ENCODE measurements around the gene OBSCN. TPM values are rescaled to one million over a fixed set of nuclear protein-coding genes. Genes with fewer than 3 reads are reported as not detected.

Gene OBSCN
- total RNA-seq, 4 donors from 2014 or later, result 15.0 to 46.6 (median 34.4) TPM

DNA sequence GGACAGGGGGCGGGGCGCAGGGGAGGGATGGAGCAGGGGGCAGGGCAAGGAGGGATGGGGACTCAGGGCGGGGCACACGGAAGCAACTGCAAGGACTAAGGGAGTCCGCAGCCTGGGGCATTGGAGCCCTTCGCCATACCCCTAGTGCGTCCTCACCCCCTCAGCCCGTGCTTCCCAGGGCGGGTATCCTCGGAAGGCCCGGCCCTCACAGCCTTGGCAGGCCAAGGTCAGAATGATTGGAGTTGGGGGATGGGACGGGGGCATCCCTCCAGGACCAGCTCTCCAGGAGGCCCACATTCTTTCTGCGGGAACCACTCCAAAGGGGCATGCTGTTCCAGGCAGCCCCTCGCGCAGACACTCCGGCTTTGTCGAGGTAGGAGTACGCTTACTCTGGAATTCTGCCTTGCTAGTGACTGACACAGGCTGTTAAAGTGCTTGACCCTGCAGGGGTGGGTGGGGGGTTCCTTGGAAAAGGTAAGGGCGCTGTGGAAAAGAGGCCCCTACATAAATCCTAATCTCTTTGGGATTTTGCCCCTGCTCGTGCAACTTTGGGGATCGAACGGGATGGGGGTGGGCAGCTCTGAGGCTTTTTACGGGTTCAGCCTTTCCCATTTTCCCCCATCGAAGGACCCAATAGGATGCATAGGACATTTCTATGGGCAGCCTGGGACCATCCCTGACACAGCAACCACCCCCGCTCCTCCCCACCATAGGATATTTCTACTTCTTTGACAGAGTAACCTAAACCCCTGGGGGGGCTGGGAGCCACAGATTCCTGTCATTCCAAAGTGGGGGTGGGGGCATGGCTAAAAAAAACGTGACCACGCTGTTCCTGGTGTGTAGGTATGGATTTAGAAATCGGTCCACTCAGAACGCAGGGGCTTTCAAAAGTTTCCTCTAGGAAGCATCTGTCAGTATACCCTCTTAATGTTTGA, 199.5 kb downstream of the OBSCN start:
- peaks cover 3% of the 10 kb centered on the region for H3K36me3 ChIP-seq
- H3K4me1 ChIP-seq, result peaks cover 62% of the 10 kb centered on the region
- H3K27ac ChIP-seq, result peak overlapping the region; percentile 80
- no peaks in the 10 kb centered on the region for H3K9me3 ChIP-seq
- peak overlapping the region; percentile 94 for H3K4me3 ChIP-seq
- TF ChIP-seq POLR2AphosphoS5 (IDR thresholded peaks at IDR 0.05) (peak in 1 of 3 donors; percentile 15), POLR2A (IDR thresholded peaks at IDR 0.05) (no peak)
- TF ChIP-seq, protein P1, sequence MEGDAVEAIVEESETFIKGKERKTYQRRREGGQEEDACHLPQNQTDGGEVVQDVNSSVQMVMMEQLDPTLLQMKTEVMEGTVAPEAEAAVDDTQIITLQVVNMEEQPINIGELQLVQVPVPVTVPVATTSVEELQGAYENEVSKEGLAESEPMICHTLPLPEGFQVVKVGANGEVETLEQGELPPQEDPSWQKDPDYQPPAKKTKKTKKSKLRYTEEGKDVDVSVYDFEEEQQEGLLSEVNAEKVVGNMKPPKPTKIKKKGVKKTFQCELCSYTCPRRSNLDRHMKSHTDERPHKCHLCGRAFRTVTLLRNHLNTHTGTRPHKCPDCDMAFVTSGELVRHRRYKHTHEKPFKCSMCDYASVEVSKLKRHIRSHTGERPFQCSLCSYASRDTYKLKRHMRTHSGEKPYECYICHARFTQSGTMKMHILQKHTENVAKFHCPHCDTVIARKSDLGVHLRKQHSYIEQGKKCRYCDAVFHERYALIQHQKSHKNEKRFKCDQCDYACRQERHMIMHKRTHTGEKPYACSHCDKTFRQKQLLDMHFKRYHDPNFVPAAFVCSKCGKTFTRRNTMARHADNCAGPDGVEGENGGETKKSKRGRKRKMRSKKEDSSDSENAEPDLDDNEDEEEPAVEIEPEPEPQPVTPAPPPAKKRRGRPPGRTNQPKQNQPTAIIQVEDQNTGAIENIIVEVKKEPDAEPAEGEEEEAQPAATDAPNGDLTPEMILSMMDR (IDR thresholded peaks at IDR 0.05), result no peak
- no peak for DNase-seq (ENCODE audit: low spot score in 2 of 2)
- no peaks in the 10 kb centered on the region for H3K27me3 ChIP-seq
- WGBS, result 21% methylated on average over 22 of the region's 29 CpGs

DNA sequence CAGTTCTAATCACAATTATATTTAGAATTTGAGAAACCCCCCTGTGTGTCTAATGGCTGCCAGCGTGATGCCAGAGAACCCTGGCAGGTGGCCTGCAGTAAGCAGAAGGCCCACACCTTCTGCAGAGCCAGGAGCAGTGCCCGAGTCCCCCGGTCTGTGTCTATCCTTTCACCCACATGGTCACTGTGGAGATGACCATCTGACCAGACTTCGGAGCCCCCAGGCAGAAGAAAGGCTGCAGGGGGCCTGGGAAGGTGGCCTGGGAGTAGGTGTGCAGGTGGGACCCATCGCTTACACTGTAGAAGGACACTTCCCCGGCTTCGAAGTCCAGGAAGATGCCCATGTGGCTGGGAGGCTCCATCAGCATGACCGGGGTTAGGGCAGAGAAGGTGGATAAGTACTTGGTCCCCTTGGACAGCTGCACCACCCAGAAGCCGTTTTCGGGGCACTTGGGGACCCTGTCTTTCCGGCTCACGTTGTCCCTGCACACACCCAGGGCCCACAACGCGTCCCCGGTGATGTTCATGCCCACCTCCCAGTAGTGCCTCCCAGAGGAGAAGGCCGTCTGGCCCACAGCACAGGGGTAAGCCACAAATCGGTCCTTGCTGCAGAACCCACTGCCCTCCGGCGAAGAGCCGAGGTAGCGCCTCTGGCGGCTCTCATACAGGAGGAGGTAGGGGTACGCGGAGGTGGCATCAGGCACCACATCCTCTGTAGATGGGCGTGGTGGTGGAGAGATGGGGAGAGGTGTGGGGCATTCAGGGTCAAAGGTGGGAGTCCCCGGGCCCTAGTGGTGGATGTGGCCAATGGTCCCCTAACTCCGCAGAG, 200.4 kb downstream of the OBSCN start:
- WGBS, result 92% methylated on average over 26 of the region's 27 CpGs
- Histone ChIP-seq H3K27ac (no peak overlapping the region), H3K4me1 (peaks cover 53% of the 10 kb centered on the region), H3K4me3 (peak overlapping the region; percentile 94), H3K36me3 (peaks cover 3% of the 10 kb centered on the region), H3K27me3 (no peaks in the 10 kb centered on the region), H3K9me3 (no peaks in the 10 kb centered on the region)
- DNase-seq (ENCODE audit: low spot score in 2 of 2), result peak; percentile 61 to 73
- TF ChIP-seq POLR2A (IDR thresholded peaks at IDR 0.05) (no peak), POLR2AphosphoS5 (IDR thresholded peaks at IDR 0.05) (no peak), EP300 (IDR thresholded peaks at IDR 0.05) (no peak)
- TF ChIP-seq, protein P1 (IDR thresholded peaks at IDR 0.05), result no peak

DNA sequence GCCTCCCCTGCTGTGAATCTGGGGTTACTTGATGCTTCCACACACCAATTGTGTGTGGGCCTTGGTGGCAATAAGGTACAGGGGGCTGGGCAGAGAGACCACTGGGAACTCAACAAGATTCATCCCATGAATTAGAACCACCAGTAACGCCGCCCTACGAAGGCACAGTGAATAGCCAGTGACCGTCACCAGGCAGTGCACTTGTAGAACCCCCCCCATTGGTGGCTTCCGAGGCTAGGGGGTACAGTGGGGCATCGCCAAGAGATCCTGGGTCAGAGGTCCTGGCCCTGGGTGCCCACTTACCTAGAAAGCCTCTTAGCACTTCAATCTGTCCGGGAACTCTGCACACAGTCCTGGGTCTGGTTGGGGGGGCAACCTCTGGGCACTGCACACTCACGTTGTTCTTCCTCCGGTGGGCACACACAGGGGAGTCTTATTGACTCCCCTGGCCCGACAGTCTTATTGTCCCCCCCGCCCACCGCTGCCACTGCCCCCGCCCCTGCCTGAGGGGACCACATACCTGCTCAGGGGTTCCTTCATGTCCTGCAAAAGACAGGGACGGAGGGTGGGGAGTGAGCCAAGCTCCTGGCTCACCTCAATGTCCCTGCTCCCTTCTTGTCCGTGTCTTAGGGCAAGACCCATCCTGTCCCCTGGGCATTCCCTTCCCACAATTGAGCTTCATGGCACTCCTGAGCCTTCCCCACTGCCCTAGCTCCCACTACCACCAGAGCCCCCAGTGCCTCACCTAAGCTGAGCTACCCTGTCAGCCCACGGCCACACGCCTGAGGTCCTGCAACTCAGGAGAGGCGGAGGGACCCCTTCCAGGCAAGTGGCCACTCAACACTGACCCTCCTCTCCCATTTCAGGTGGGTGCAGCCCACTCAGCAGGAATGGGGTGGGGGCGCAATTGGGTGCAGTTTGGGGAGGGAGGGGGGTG, 201.3 kb downstream of the OBSCN start:
- TF ChIP-seq POLR2AphosphoS5 (IDR thresholded peaks at IDR 0.05), result no peak
- TF ChIP-seq, protein P1 (IDR thresholded peaks at IDR 0.05), result no peak
- TF ChIP-seq POLR2A (IDR thresholded peaks at IDR 0.05), result no peak
- TF ChIP-seq EP300 (IDR thresholded peaks at IDR 0.05), result no peak
- Histone ChIP-seq H3K36me3 (peaks cover 3% of the 10 kb centered on the region), H3K9me3 (no peaks in the 10 kb centered on the region), H3K27me3 (no peaks in the 10 kb centered on the region), H3K4me1 (peaks cover 46% of the 10 kb centered on the region), H3K4me3 (no peak overlapping the region), H3K27ac (peak overlapping the region; percentile 16)
- WGBS, result 86% methylated on average over 9 of the region's 19 CpGs
- peak; percentile 56 to 75 for DNase-seq (ENCODE audit: low spot score in 2 of 2)

DNA sequence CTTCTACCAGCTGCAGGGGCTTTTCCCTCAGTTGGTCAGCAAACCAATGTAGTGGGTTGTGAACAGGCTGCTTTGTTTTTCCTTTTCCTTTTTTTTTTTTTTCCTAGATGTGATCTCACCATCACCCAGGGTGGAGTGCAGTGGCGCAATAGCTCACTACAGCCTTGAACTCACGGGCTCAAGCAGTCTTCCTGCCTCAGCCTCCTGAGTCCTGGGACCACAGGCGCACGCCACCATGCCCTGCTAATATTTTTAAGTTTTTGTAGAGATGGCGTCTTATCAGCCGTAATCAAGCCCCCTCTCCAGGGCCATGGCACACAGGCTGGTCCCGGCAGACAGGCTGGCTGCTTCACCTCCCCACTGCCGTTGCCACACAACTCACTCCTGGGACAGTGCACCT, 202.2 kb downstream of the OBSCN start:
- TF ChIP-seq POLR2A (IDR thresholded peaks at IDR 0.05) (no peak), POLR2AphosphoS5 (IDR thresholded peaks at IDR 0.05) (no peak), EP300 (IDR thresholded peaks at IDR 0.05) (no peak)
- TF ChIP-seq, protein P1 (IDR thresholded peaks at IDR 0.05), result no peak
- H3K27ac ChIP-seq, result peak overlapping the region; percentile 16
- H3K9me3 ChIP-seq, result no peaks in the 10 kb centered on the region
- peaks cover 3% of the 10 kb centered on the region for H3K36me3 ChIP-seq
- WGBS, result 85% methylated on average over 8 of the region's 8 CpGs
- peaks cover 37% of the 10 kb centered on the region for H3K4me1 ChIP-seq
- no peak overlapping the region for H3K4me3 ChIP-seq
- peak in 1 of 2 donors; percentile 63 for DNase-seq (ENCODE audit: low spot score in 2 of 2)
- no peaks in the 10 kb centered on the region for H3K27me3 ChIP-seq

All from suprapubic skin (tissue), 4 donors.